Testis (tissue), 2 donors: ENCODE results near the gene PSMD10.

Experiments used
- POLR2A ChIP-seq: fragments of 450-650 bp; IDR thresholded peaks from one replicate; pipeline ENCODE4 v1.6.1; 2017; ENCODE audit warnings: antibody characterized with exemption, mild to moderate bottlenecking, moderate library complexity
- TF ChIP-seq, protein P1 (sequence below), 3 experiments: fragments of 450-650 bp in 2 of 3; fragments of 200-600 bp in 1 of 3; sonication (generic) in 1 of 3; IDR thresholded peaks; one replicate each; pipeline ENCODE4 v1.5.1; 2016 to 2019; ENCODE audit warnings: antibody characterized with exemption in 3 of 3, mild to moderate bottlenecking in 2 of 3, moderate library complexity in 1 of 3

DNA sequence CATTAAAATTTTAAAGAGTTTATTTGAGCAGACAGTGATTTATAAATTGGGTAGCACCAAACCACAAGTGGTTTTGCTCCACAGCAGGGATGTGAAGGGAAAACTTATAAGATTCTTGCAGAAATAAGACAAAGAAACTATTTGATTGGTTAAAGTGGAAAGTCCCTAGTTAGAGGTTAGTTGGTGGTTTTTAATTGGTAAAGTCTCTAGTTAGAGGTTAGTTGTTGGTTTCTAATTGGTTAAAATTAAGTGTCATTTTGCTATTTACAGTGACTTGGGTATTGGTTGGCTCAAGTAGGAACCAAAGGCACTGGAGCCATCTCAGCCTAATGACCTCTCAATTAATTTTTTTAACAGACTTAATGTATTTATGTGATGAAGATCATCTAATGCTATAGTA is 23.2 kb upstream of the PSMD10 start:
- TF ChIP-seq, protein P1, sequence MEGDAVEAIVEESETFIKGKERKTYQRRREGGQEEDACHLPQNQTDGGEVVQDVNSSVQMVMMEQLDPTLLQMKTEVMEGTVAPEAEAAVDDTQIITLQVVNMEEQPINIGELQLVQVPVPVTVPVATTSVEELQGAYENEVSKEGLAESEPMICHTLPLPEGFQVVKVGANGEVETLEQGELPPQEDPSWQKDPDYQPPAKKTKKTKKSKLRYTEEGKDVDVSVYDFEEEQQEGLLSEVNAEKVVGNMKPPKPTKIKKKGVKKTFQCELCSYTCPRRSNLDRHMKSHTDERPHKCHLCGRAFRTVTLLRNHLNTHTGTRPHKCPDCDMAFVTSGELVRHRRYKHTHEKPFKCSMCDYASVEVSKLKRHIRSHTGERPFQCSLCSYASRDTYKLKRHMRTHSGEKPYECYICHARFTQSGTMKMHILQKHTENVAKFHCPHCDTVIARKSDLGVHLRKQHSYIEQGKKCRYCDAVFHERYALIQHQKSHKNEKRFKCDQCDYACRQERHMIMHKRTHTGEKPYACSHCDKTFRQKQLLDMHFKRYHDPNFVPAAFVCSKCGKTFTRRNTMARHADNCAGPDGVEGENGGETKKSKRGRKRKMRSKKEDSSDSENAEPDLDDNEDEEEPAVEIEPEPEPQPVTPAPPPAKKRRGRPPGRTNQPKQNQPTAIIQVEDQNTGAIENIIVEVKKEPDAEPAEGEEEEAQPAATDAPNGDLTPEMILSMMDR (IDR thresholded peaks at IDR 0.05) = no peak
- no peak for TF ChIP-seq POLR2A
